MM.1S (cell line): ENCODE results near the gene CDA.

Experiments
- DNase-seq: peaks from one replicate; pipeline ENCODE4 v3.0.0-alpha.2; 2015
- H2AFZ ChIP-seq: fragments of 300-600 bp; sonication (generic); 2 replicates; pipeline ENCODE4 v1.6.0; 2016; ENCODE audit warnings: antibody characterized with exemption, low read length
- H3F3A ChIP-seq: fragments of 300-600 bp; sonication (generic); 2 replicates; pipeline ENCODE4 v1.6.1; 2016; ENCODE audit warnings: mild to moderate bottlenecking, antibody characterized with exemption, low read length, moderate library complexity, mixed read lengths; ENCODE audit not compliant: insufficient read depth
- H3K27ac ChIP-seq: fragments of 300-600 bp; sonication (generic); 2 replicates; pipeline ENCODE4 v1.5.1; 2016; ENCODE audit warnings: mild to moderate bottlenecking, low read length
- H3K27me3 ChIP-seq: fragments of 300-600 bp; sonication (generic); replicated peaks from 2 replicates; pipeline ENCODE4 v1.6.0; 2016; ENCODE audit warnings: low read length; ENCODE audit not compliant: insufficient read depth
- H3K36me3 ChIP-seq: fragments of 300-600 bp; sonication (generic); replicated peaks from 2 replicates; pipeline ENCODE4 v1.6.1; 2016; ENCODE audit warnings: mild to moderate bottlenecking, low read length, mixed read lengths; ENCODE audit not compliant: insufficient read depth
- H3K4me1 ChIP-seq: fragments of 300-600 bp; sonication (generic); 2 replicates; pipeline ENCODE4 v1.6.1; 2016; ENCODE audit warnings: low read length, mixed read lengths
- H3K4me2 ChIP-seq: fragments of 300-600 bp; sonication (generic); 2 replicates; pipeline ENCODE4 v1.6.0; 2016; ENCODE audit warnings: low read depth, low read length
- H3K4me3 ChIP-seq: fragments of 300-600 bp; sonication (generic); 2 replicates; pipeline ENCODE4 v1.5.1; 2016; ENCODE audit warnings: low read length, mixed read lengths
- H3K79me2 ChIP-seq: fragments of 300-600 bp; sonication (generic); 2 replicates; pipeline ENCODE4 v1.6.1; 2016; ENCODE audit warnings: mixed run types, low read length, mixed read lengths
- H3K9ac ChIP-seq: fragments of 300-600 bp; sonication (generic); 2 replicates; pipeline ENCODE4 v1.6.1; 2016; ENCODE audit warnings: low read length, mixed read lengths
- H3K9me2 ChIP-seq: fragments of 300-600 bp; sonication (generic); replicated peaks from 2 replicates; pipeline ENCODE4 v1.6.1; 2016; ENCODE audit warnings: mild to moderate bottlenecking, low read length, mixed read lengths; ENCODE audit not compliant: insufficient read depth
- H3K9me3 ChIP-seq: fragments of 300-600 bp; sonication (generic); replicated peaks from 2 replicates; pipeline ENCODE4 v1.6.1; 2016; ENCODE audit warnings: mild to moderate bottlenecking, low read length, mixed read lengths; ENCODE audit not compliant: insufficient read depth
- H4K20me1 ChIP-seq: fragments of 300-600 bp; sonication (generic); 2 replicates; pipeline ENCODE4 v1.6.1; 2016; ENCODE audit warnings: mild to moderate bottlenecking, low read length, moderate library complexity, mixed read lengths; ENCODE audit not compliant: insufficient read depth
- EZH2 ChIP-seq: fragments of 300-600 bp; sonication (generic); optimal IDR thresholded peaks from 2 replicates; pipeline ENCODE3; 2017; ENCODE audit warnings: low read depth, mild to moderate bottlenecking, antibody characterized with exemption, low read length, mixed read lengths
- EZH2phosphoT487 ChIP-seq: fragments of 300-600 bp; sonication (generic); IDR thresholded peaks from 2 replicates; pipeline ENCODE4 v1.6.1; 2018; ENCODE audit warnings: antibody characterized with exemption, low read length
- TF ChIP-seq, protein P1 (sequence below): fragments of 300-600 bp; sonication (generic); IDR thresholded peaks from 2 replicates; pipeline ENCODE4 v1.5.1; 2016; ENCODE audit warnings: antibody characterized with exemption, low read length, mixed read lengths

CDA gene

GRCh38 chr1:20652300-20652699, 63.4 kb downstream of the CDA start:
- peaks cover 13% of the 10 kb centered on the region; the same call in 1 of the 2 replicates for H3K36me3 ChIP-seq
- DNase-seq, result no peak

GRCh38 chr1:20654104-20654690, 65.3 kb downstream of the CDA start:
- no peak overlapping the region for H2AFZ ChIP-seq
- no peaks in the 10 kb centered on the region for H3K9me2 ChIP-seq
- peaks cover 37% of the 10 kb centered on the region for H3K79me2 ChIP-seq
- H3K27me3 ChIP-seq, result no peaks in the 10 kb centered on the region
- no peak for TF ChIP-seq EZH2
- TF ChIP-seq, protein P1, sequence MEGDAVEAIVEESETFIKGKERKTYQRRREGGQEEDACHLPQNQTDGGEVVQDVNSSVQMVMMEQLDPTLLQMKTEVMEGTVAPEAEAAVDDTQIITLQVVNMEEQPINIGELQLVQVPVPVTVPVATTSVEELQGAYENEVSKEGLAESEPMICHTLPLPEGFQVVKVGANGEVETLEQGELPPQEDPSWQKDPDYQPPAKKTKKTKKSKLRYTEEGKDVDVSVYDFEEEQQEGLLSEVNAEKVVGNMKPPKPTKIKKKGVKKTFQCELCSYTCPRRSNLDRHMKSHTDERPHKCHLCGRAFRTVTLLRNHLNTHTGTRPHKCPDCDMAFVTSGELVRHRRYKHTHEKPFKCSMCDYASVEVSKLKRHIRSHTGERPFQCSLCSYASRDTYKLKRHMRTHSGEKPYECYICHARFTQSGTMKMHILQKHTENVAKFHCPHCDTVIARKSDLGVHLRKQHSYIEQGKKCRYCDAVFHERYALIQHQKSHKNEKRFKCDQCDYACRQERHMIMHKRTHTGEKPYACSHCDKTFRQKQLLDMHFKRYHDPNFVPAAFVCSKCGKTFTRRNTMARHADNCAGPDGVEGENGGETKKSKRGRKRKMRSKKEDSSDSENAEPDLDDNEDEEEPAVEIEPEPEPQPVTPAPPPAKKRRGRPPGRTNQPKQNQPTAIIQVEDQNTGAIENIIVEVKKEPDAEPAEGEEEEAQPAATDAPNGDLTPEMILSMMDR, result no peak
- H3F3A ChIP-seq, result no peaks in the 10 kb centered on the region; the same call in 1 of the 2 replicates
- H3K27ac ChIP-seq, result no peak overlapping the region
- no peak for DNase-seq
- no peak overlapping the region for H3K4me3 ChIP-seq
- H3K4me1 ChIP-seq, result peaks cover 12% of the 10 kb centered on the region
- no peaks in the 10 kb centered on the region for H3K9me3 ChIP-seq
- H3K36me3 ChIP-seq, result peaks cover 13% of the 10 kb centered on the region; the same call in 1 of the 2 replicates
- no peak overlapping the region for H3K4me2 ChIP-seq
- H3K9ac ChIP-seq, result no peak overlapping the region
- 0 out of 2 replicates have a peak, but pooled peaks cover 9% of the 10 kb centered on the region for H4K20me1 ChIP-seq

More at GRCh38 chr1:20652300-20652699, 63.4 kb downstream of the CDA start:
- Histone ChIP-seq H3K9ac (no peak overlapping the region), H3K4me1 (no peaks in the 10 kb centered on the region), H3K9me2 (no peaks in the 10 kb centered on the region), H3K4me2 (no peak overlapping the region), H3K9me3 (no peaks in the 10 kb centered on the region), H2AFZ (no peak overlapping the region), H4K20me1 (0 out of 2 replicates have a peak, but pooled peaks cover 7% of the 10 kb centered on the region), H3F3A (no peaks in the 10 kb centered on the region), H3K27ac (no peak overlapping the region), H3K4me3 (no peak overlapping the region), H3K27me3 (no peaks in the 10 kb centered on the region), H3K79me2 (peaks cover 18% of the 10 kb centered on the region)
- TF ChIP-seq, protein P1, result no peak
- TF ChIP-seq EZH2 (no peak), EZH2phosphoT487 (no peak)

DNA sequence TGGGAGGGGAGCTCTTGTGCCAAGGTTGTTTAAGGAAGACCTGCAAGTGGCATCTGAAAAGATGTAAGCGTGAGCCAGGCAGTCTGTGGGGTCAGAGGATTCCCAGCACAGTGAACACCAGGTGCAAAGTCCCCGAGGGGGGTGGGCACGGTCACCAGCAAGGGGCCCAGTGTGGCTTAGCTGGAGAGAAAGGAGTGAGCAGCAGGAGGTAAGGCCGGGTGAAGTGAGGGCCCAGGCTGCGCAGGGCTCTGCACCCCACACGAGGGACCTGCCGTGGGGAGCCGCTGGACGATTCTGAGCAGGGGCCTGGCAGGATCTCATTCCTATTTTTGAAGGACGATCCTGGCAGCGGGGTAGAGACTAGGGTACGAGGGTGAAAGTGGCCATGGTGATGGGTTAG, 68.1 kb downstream of the CDA start:
- H3K9me2 ChIP-seq, result no peaks in the 10 kb centered on the region
- H3K4me2 ChIP-seq, result no peak overlapping the region
- H3K27ac ChIP-seq, result no peak overlapping the region
- H2AFZ ChIP-seq, result no peak overlapping the region
- DNase-seq, result no peak
- peaks cover 13% of the 10 kb centered on the region; the same call in 1 of the 2 replicates for H3K36me3 ChIP-seq
- H3K9me3 ChIP-seq, result no peaks in the 10 kb centered on the region
- H3K4me3 ChIP-seq, result no peak overlapping the region
- TF ChIP-seq EZH2, result no peak
- TF ChIP-seq EZH2phosphoT487, result no peak
- TF ChIP-seq, protein P1, result no peak
- H3F3A ChIP-seq, result no peaks in the 10 kb centered on the region; the same call in 1 of the 2 replicates
- no peak overlapping the region for H3K9ac ChIP-seq
- H3K4me1 ChIP-seq, result peaks cover 25% of the 10 kb centered on the region
- no peaks in the 10 kb centered on the region for H3K27me3 ChIP-seq
- 0 out of 2 replicates have a peak, but pooled peaks cover 9% of the 10 kb centered on the region for H4K20me1 ChIP-seq
- peaks cover 57% of the 10 kb centered on the region for H3K79me2 ChIP-seq
